Middle frontal gyrus (tissue), 1 donor: ENCODE data around the gene PEX14.

Experiments
- DNase-seq: peaks from one replicate; pipeline ENCODE4 v3.0.0-alpha.2; 2015; ENCODE audit warnings: low spot score; ENCODE audit errors: extremely low spot score

PEX14 gene

GRCh38 chr1:10662824-10663677 lies 188.3 kb downstream of the PEX14 start:
- DNase-seq = no peak

GRCh38 chr1:10663678-10664035 lies 188.9 kb downstream of the PEX14 start:
- no peak for DNase-seq

DNA sequence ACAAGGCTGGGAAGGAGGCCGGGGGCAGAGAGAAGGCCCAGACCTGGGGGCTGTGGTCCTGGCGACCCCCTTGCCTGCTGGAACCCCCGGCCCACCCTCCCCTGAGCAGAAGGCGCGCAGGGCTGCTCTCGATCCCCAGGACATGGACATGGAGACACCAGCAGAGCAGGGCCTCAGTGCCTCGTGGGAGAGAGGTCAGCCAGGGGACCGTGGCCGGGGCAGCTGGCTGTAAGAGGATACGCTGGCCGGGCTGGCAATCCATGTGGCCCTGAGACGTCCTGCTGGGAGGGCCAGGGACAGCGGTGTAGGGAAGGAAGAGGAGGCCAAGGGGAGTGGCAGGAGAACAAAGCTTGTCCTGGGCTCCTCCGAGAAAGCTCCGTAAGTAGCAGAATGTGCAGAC lies 189.5 kb downstream of the PEX14 start:
- no peak for DNase-seq

DNA sequence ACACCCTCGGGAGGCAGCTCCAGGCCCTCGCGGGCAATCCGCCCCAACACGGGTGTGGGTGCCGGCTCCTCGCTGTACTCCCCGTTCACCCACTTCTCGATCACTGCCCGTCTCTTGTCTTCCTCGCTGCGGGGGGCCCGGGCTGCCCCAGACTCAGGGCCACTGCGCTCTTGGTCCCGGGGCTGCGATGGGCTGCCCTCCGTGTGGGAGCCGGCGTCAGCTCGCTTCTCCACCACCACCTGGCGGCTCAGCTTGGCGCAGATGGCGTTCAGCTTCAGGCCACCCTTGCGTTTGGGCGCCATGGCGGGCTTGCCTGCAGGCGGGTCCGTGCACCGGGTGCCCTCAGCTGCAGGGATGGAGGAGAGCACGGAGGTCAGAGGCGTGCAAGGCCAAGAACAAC lies 190.5 kb downstream of the PEX14 start:
- DNase-seq = no peak

DNA sequence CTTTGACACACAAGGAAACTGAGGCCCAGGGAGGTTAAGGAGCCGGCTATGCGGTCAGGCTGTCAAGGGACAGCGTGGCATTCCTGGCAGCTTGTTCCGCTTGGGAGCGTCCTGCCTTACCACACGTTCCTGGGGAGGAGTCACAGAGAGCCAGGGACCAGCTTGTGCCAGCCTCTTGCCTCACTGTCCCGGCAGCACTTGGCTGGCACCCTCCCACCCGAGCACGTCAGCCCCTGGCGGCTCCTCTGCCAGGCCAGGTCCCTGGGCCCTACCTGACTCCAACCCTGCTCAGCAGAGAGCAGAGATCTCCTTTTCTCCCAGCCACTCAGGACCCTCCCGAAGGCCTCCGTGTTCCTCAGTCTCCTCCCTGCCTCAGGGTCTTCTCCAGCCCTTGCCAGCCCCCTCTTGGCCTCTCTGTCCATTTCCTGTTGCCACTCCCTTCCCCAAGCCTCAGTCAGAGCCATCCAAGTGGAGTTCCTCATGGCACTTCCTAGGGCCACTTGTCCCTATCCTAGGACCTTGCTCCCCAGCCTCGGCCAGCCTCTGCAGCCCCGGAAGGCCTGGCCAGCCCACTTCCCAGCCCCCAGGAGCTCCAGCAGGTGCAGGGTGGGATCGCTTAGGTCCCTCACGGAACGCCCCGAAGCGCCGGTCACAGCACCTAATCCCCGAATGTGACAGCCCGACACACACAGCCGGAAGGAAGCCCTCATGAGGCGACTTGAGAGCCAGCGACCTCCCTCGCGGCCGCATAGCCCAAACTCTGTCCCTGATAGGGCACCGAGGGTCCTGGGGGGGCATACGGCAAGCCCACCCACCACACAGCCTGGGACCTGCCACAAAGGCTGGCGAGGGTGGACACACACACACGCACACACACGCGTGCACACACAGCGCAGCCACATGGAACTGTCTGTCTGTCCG lies 191.4 kb downstream of the PEX14 start:
- DNase-seq = no peak

- DNase-seq = no peak
Observed at GRCh38 chr1:10667861-10668761, 193.4 kb downstream of the PEX14 start.

GRCh38 chr1:10669570-10669969 lies 194.8 kb downstream of the PEX14 start:
- no peak for DNase-seq

GRCh38 chr1:10670190-10670589 lies 195.4 kb downstream of the PEX14 start:
- no peak for DNase-seq

GRCh38 chr1:10671090-10671489 lies 196.3 kb downstream of the PEX14 start:
- no peak for DNase-seq

- no peak for DNase-seq
Observed at GRCh38 chr1:10671622-10672342, 197.0 kb downstream of the PEX14 start.

GRCh38 chr1:10672343-10673050 lies 197.7 kb downstream of the PEX14 start:
- no peak for DNase-seq

- no peak for DNase-seq
Observed at GRCh38 chr1:10673109-10673711, 198.5 kb downstream of the PEX14 start.

DNA sequence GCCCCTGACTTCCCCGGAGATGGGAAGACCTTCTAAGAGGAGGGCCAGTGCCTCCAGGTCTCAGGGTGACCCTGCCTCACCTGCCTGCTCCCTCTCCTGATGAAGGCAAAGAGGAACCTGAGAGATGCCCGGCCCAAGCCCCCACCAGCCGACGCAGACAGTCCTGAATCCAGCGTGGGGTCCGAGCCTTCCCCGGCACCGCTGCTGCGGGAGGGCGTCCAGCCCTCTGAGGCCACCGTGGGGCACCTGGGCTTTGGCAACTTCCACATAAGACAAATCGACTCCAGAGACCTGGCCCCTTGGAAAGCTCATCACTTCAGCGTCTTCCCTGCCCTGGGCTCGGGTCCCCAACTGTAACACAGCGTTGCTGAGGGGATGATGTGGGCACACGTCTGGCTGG lies 199.5 kb downstream of the PEX14 start:
- DNase-seq = no peak

GRCh38 chr1:10674700-10675609 lies 200.2 kb downstream of the PEX14 start:
- no peak for DNase-seq

DNA sequence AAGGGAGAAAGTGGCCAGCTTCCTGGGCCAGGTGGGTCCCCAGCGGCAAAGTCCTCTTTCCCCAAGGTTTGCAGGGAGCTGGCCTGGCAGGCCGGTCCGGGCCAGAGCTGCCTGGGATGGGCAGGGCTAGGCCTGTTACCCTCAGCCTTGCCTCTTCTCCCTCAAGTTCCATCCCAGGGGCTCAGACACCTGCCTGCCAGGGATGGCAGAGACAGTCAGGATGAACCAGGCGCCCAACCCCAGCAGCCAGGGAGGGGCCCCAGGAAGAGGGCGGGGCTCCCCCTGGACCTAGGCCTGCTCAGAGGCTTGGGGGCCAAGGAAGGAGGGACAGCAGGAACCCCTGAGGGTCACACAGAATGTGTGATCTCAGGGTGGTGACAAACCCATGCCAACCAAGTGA lies 201.1 kb downstream of the PEX14 start:
- no peak for DNase-seq

DNA sequence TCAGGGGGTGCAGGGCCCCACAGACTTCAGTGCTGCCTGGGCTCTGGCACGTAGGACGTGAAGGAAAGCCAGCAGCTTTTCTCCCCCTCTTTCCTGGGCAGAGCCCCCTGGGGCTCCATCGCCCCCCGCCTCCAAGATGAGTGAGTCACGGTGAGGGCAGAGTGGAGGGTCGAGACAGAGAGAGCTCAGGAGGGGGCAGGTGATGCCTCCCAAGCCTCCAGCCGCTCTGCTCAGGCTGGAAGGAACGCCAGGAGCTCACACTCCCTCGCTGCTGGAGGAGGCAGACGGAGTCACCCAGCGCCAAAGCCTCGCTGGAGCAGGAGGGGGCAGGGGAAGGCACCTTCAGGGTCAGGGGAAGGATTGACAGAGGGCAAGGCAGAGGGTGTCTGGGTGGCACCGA lies 202.2 kb downstream of the PEX14 start:
- DNase-seq = no peak

DNA sequence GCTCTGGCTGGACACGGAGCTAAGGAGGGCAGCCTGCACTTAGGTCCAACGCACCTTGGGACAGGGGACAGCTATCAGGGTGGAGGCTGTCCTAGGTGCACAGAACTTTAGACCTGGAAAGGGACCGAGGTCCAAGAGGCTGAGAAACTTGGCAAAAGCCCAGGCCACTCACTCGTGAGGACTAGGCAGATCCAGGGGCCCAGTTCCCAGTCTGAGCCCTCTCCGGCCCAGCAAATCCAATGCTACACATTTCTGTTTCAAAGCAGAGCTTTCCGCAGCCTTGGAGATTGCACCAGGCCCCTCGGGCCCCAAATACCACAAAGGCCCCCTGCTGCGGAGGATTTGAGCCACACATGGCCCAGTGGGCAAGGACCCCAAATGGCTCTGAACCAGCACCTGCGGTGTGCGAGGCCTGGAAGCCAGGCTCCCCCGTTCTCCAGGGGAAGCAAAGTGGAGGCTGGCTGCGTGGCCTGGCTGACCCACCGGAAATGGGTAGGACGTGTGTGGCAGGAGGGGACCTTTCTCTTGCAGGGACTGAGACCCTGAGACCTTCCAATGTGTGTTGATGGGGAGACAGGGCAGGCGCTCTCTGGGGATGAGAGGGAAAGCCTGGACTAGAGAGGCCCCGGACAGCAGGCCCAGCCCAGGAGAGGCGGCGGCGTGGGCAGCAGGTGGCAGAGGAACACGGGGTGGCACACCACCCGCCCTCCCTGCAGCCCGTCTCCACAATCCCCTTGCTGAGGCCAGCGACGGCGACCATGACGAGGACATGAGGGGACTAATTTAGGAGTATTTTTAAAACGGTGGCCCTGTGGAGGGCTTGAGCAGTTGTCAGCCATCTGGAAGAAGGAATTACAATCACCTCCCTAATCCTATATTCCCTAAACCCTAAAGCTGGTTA lies 203.0 kb downstream of the PEX14 start:
- DNase-seq = no peak

DNA sequence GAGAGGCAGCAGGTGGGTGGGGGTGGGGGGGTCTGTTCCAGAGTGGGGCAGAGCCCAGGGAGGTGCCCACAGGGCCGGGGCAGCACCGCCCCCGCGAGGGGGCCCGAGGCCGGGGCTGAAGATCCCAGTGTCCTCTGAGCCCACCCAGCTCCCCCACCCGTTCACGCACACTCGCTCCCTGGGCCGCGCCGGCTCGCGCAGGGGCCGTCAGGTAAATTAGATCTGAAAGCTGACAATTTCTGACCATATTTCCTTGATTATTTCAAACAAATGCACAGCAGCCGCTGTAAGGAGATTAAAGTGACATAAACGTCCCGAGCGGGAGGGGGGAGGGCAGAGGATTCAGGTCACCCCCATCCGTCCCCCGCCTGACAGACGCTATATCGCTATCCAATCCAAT lies 203.7 kb downstream of the PEX14 start:
- DNase-seq = no peak
